Stomach (tissue), 9 donors: ENCODE results near the gene NLRC3. TPM values are rescaled to one million over a fixed set of nuclear protein-coding genes. Genes with fewer than 3 reads are reported as not detected.

Experiments
- DNase-seq, 2 donors: peaks; one replicate each; pipeline versions ENCODE4 v3.0.0 to v3.0.0-alpha.2; 2013 to 2019
- H3K27ac ChIP-seq, 5 donors: fragments of 200-600 bp in 4 of 5; sonication (generic) in 4 of 5; one replicate each; pipeline ENCODE4 v1.5.1; 2013 to 2019; ENCODE audit warnings: mild to moderate bottlenecking in 1 of 5, moderate library complexity in 1 of 5
- H3K27me3 ChIP-seq, 3 donors: fragments of 200-600 bp; sonication (generic); one replicate each; pipeline ENCODE4 v1.5.1; 2017 to 2019; ENCODE audit warnings: mixed run types in 1 of 3
- H3K36me3 ChIP-seq, 4 donors: fragments of 200-600 bp; sonication (generic); 1 replicate in 3 of 4; 2 replicates in 1 of 4; pipeline ENCODE4 v1.5.1; 2016 to 2019
- H3K4me1 ChIP-seq, 4 donors: fragments of 200-600 bp; sonication (generic); one replicate each; pipeline ENCODE4 v1.5.1; 2016 to 2019
- H3K4me3 ChIP-seq, 4 donors: fragments of 200-600 bp; sonication (generic) in 3 of 4; one replicate each; pipeline ENCODE4 v1.5.1; 2016 to 2019; ENCODE audit warnings: mild to moderate bottlenecking in 1 of 4
- H3K9me3 ChIP-seq, 4 donors: fragments of 200-600 bp; sonication (generic); one replicate each; pipeline ENCODE4 v1.5.1; 2016 to 2019
- CTCF ChIP-seq, 7 experiments: fragments of 450-650 bp in 4 of 7; fragments of 200-600 bp in 3 of 7; sonication (generic) in 3 of 7; IDR thresholded peaks; one replicate each; pipeline ENCODE4 v1.5.1; 2016 to 2019; ENCODE audit warnings: antibody characterized with exemption in 7 of 7, control low read depth in 2 of 7, mild to moderate bottlenecking in 1 of 7
- EP300 ChIP-seq: sonication (generic); formaldehyde crosslinking; IDR thresholded peaks from one replicate; pipeline ENCODE4 v1.6.1; 2017; ENCODE audit warnings: antibody characterized with exemption
- POLR2A ChIP-seq, 4 donors: fragments of 450-650 bp; IDR thresholded peaks; one replicate each; pipeline ENCODE4 v1.6.1; 2016; ENCODE audit warnings: antibody characterized with exemption in 4 of 4, control low read depth in 2 of 4, mild to moderate bottlenecking in 1 of 4, moderate library complexity in 1 of 4
- POLR2AphosphoS5 ChIP-seq, 3 donors: sonication (generic); formaldehyde crosslinking; IDR thresholded peaks; one replicate each; pipeline ENCODE4 v1.6.1; 2016; ENCODE audit warnings: antibody characterized with exemption in 3 of 3
- WGBS, 5 donors: extraction: QIAGEN DNeasy Blood & Tissue Kit in 3 of 5; methylation state at CpG; one replicate each; pipeline versions ENCODE4 v1.1.5 to v1.1.7; 2013 to 2018; 5-methylcytosine and 5-hydroxymethylcytosine counted together
- intact Hi-C: fragments of 100-400 bp; cut with DNase I; formaldehyde crosslinking; loops from one replicate; pipeline ENCODE4 v1.15.1; 2023; ENCODE audit warnings: low total_unique reads
- polyA plus RNA-seq, 3 donors: library from polyadenylated mRNA; stranded (reverse); fragments of 200-250 nt; gene quantifications; one replicate each; pipeline ENCODE4 v1.2.3, GENCODE V29; 2013
- total RNA-seq, 5 donors: library from RNA; depleted of rRNA; stranded (reverse); fragments of >200 nt; gene quantifications; one replicate each; pipeline versions ENCODE4 v1.1.0 to v1.2.3, GENCODE V29; 2014 to 2016
- donor health status: healthy with polysubstance abuse.
- donor health status: Bipolar disorder and iron deficiency.
- donor health status: healthy.

Gene NLRC3
- total and polyA plus RNA-seq, 8 donors, result 0.45 to 17.0 (median 1.7) TPM; not detected in 1

GRCh38 chr16:3548445-3548844, 28.8 kb downstream of the NLRC3 start:
- TF ChIP-seq POLR2AphosphoS5 (IDR thresholded peaks at IDR 0.05), result no peak
- TF ChIP-seq POLR2A (IDR thresholded peaks at IDR 0.05), result no peak
- no peak for TF ChIP-seq CTCF (IDR thresholded peaks at IDR 0.05)
- no peak for TF ChIP-seq EP300
- peaks cover 0 to 9% (median 5%) of the 10 kb centered on the region in 4 donors for H3K36me3 ChIP-seq
- 71 to 85% (median 80%) methylated on average over 8 to 10 of the region's 10 CpGs for WGBS, 5 donors
- no peak for DNase-seq
- intact Hi-C loops, result no loop called here
- no peak overlapping the region for H3K27ac ChIP-seq
- no peaks in the 10 kb centered on the region for H3K9me3 ChIP-seq
- no peaks in the 10 kb centered on the region for H3K27me3 ChIP-seq
- no peaks in the 10 kb centered on the region for H3K4me1 ChIP-seq
- H3K4me3 ChIP-seq, result no peak overlapping the region

- Histone ChIP-seq H3K27ac (no peak overlapping the region), H3K36me3 (peaks cover 0 to 14% (median 9%) of the 10 kb centered on the region in 4 donors), H3K4me3 (no peak overlapping the region), H3K4me1 (no peaks in the 10 kb centered on the region), H3K27me3 (no peaks in the 10 kb centered on the region), H3K9me3 (no peaks in the 10 kb centered on the region)
- TF ChIP-seq EP300 (no peak), POLR2AphosphoS5 (IDR thresholded peaks at IDR 0.05) (no peak), CTCF (IDR thresholded peaks at IDR 0.05) (no peak), POLR2A (IDR thresholded peaks at IDR 0.05) (no peak)
- intact Hi-C loops, result no loop called here
- DNase-seq, result no peak
- 81 to 89% (median 87%) methylated on average over 15 of the region's 15 CpGs for WGBS, 5 donors
Observed at GRCh38 chr16:3546986-3547682, 30.1 kb downstream of the NLRC3 start.

GRCh38 chr16:3542601-3543373, 34.4 kb downstream of the NLRC3 start:
- H3K27me3 ChIP-seq, result no peaks in the 10 kb centered on the region
- H3K4me3 ChIP-seq, result no peak overlapping the region
- no peaks in the 10 kb centered on the region for H3K4me1 ChIP-seq
- 73 to 89% (median 85%) methylated on average over 6 of the region's 6 CpGs for WGBS, 5 donors
- no peaks in the 10 kb centered on the region for H3K9me3 ChIP-seq
- DNase-seq, result no peak
- H3K36me3 ChIP-seq, result peaks cover 12 to 46% (median 40%) of the 10 kb centered on the region in 4 donors
- no peak overlapping the region for H3K27ac ChIP-seq
- TF ChIP-seq CTCF (IDR thresholded peaks at IDR 0.05) (no peak), POLR2AphosphoS5 (IDR thresholded peaks at IDR 0.05) (no peak), EP300 (no peak), POLR2A (IDR thresholded peaks at IDR 0.05) (no peak)
- intact Hi-C loops, result no loop called here

- DNase-seq, result no peak
- peaks cover 12 to 57% (median 50%) of the 10 kb centered on the region in 4 donors for H3K36me3 ChIP-seq
Observed at GRCh38 chr16:3541527-3542155, 35.6 kb downstream of the NLRC3 start.

More at GRCh38 chr16:3541527-3542155, 35.6 kb downstream of the NLRC3 start:
- Histone ChIP-seq H3K4me1 (peaks cover 0 to 6% (median 0%) of the 10 kb centered on the region in 4 donors), H3K27ac (no peak overlapping the region), H3K4me3 (no peak overlapping the region), H3K9me3 (no peaks in the 10 kb centered on the region), H3K27me3 (no peaks in the 10 kb centered on the region)
- intact Hi-C loops, result no loop called here
- 85 to 91% (median 86%) methylated on average over 13 of the region's 13 CpGs for WGBS, 5 donors
- TF ChIP-seq POLR2AphosphoS5 (IDR thresholded peaks at IDR 0.05), result no peak
- no peak for TF ChIP-seq EP300
- TF ChIP-seq POLR2A (IDR thresholded peaks at IDR 0.05), result no peak
- TF ChIP-seq CTCF (IDR thresholded peaks at IDR 0.05), result no peak
